Breast epithelium (tissue), 3 donors: ENCODE measurements around the gene EPHB2.

Experiments used
- POLR2A ChIP-seq: fragments of 450-650 bp; IDR thresholded peaks from one replicate; pipeline ENCODE4 v1.6.1; 2016; ENCODE audit warnings: antibody characterized with exemption, mild to moderate bottlenecking, moderate library complexity
- POLR2AphosphoS5 ChIP-seq, 3 donors: sonication (generic); formaldehyde crosslinking; IDR thresholded peaks; one replicate each; pipeline ENCODE4 v1.6.1; 2017; ENCODE audit warnings: antibody characterized with exemption in 3 of 3
- TF ChIP-seq, protein P1 (sequence below), 3 donors: fragments of 450-650 bp; IDR thresholded peaks; one replicate each; pipeline ENCODE4 v1.5.1; 2016 to 2017; ENCODE audit warnings: antibody characterized with exemption in 3 of 3, mild to moderate bottlenecking in 3 of 3, moderate library complexity in 3 of 3

DNA sequence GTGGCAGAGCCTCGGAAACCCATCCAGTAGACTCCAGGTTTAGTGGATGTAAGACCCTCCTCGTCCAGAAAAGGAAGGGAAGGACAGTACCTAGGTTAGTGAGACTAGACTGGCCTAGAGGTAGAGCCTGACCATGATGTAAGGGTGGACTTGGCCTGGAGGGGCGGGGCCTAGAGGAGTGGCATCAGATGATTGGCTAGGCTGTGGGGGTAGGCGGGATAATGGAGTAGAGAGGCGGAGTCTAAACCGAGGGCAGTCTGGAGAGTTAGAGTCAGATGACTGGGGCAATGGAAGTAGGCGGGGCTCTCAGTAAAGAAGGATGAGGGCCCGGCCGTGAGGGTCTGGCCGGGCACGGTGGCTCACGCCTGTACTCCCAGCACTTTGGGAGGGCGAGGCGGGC, 70.1 kb downstream of the EPHB2 start:
- TF ChIP-seq POLR2AphosphoS5 (IDR thresholded peaks at IDR 0.05) = no peak
- TF ChIP-seq, protein P1, sequence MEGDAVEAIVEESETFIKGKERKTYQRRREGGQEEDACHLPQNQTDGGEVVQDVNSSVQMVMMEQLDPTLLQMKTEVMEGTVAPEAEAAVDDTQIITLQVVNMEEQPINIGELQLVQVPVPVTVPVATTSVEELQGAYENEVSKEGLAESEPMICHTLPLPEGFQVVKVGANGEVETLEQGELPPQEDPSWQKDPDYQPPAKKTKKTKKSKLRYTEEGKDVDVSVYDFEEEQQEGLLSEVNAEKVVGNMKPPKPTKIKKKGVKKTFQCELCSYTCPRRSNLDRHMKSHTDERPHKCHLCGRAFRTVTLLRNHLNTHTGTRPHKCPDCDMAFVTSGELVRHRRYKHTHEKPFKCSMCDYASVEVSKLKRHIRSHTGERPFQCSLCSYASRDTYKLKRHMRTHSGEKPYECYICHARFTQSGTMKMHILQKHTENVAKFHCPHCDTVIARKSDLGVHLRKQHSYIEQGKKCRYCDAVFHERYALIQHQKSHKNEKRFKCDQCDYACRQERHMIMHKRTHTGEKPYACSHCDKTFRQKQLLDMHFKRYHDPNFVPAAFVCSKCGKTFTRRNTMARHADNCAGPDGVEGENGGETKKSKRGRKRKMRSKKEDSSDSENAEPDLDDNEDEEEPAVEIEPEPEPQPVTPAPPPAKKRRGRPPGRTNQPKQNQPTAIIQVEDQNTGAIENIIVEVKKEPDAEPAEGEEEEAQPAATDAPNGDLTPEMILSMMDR (IDR thresholded peaks at IDR 0.05) = no peak
- no peak for TF ChIP-seq POLR2A
